Activated T-helper 1 cell treated with Interleukin-2 at 50 U/mL for 16 hours (primary cell): Measurements from ENCODE around the gene GABBR2.

Experiments used
- DNase-seq: peaks from one replicate; pipeline ENCODE4 v3.0.0-alpha.2; 2020; ENCODE audit warnings: low read depth

Gene GABBR2

DNA sequence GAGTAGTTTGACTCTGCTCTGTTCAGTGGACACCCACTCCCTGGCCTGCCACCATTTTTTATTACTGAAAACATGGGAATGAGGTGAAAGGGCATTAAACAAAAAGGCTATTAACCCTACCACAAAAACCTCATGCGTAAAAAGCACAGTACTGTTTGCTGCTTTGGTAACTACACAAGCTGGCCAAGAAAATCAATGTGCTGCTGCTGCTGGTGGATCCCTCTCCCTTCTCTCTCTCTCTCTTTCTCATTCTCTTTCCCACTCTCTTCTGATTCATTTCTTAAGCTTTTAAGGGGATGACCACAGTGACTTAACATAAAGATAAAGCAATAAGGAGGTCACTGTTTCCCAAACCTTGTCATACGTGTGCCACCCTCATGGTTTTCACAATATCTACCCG lies 270.1 kb downstream of the GABBR2 start:
- DNase-seq, result no peak

DNA sequence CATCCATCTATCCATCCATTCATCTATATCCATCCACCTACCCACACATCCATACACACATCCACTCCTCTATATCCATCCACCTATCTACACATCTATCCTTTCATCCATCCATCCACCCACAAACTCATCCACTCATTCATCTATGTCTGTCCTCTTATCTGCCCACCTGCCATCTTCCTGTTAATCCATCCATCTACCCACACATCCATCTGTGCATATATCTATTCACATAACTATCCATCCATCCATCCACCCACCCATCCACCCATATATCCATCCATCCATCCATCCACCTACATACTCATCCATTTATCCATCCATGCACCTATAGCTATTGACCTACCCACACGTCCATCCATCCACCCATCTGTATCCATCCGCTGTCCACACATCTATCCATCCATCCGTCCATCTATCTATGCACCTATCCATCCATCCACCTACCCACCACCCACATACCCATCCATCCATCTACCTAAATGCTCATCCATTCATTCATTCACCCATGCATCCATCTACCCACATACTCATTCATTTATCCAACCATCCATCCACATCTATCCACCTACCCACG lies 271.2 kb downstream of the GABBR2 start:
- DNase-seq, result no peak

DNA sequence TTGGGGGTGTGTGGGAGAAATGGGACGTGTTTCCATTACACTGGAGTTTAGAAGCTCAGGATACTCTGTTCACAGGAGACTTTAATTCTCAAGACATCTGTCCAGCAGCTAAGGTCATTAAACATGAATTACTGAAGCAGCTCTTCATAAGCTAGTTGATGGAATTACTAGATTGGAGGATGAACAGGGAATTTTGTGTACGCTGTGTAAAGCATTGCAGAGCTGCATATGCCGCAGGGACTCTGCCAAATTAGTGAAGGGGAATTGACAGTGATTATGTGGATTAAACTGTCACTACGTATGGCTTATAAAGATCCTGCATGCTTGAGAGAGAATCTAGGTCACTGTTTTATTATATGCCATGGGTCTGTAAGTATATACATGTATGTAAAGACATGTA lies 275.8 kb downstream of the GABBR2 start:
- no peak for DNase-seq

DNA sequence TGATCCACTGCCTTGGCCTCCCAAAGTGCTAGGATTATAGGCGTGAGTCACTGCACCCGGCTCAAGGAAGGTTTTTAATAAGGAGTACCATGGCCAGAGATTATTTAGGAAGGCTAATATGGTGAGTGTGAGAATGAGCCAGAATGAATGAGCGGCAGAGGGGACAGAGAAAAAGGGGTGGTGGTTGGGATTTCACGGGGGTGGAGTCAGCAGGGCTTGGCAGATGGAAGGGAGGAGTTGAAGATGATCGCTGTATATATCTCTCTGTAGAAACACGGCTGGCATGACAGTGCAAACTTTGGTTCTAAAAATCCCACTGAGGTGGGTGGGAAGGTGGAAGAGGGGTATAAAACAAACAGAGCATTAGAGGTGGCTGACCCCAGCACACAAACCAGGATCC lies 276.6 kb downstream of the GABBR2 start:
- no peak for DNase-seq

DNA sequence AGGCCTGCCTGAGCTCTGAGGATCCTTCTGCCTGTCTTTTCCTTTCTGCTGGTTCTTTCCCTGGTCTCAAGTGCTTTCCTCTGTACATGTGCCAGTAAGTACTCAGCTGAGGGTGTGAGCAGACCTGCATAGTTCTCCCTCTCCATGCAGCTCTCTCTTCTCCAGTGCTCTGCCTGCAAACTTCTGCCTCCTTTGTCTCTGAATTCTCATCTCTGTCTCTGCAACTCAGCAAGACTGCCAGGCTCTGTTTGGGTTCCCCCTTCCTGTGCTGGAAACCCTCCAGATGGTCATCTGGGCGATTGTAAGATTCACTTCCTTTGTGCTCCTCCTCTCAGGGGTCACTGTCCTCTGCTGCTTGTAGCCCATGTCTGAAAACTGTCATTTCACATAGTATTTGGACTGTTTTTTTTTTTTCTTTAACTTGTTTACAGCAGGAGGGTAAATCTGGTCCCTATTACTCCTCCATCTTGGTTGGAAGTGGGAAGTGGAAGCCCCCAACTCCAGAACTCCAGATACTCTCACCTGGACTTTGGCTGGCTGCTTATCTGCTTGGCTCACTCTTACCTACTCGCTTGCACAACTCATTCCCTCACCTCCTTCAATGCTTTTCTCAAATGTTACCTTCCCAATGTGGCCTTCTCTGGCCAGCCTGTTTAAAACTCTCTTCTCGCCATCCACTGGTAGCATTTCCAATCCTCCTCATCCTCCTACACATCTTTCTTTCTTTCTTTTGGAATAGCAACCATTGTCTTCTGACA lies 278.0 kb downstream of the GABBR2 start:
- DNase-seq, result no peak

DNA sequence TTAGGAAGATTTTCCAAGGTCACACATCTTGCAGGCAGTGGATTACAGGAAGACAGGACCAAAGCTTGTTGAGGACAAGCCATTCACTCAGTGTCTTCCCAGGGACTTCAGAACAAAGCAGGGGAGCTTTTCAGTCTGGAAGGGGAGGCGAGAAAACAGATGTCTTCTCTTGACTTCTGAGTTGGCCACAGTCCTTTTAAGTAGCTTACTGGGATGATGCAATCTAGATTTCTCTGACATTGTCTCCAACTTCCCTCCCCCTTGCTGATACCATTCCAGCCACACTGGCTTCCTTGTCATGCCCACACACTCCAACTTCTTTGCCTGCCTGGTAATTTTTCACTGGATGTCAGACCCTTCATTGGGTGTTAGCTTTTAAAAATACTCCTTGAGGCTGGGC lies 279.1 kb downstream of the GABBR2 start:
- no peak for DNase-seq

DNA sequence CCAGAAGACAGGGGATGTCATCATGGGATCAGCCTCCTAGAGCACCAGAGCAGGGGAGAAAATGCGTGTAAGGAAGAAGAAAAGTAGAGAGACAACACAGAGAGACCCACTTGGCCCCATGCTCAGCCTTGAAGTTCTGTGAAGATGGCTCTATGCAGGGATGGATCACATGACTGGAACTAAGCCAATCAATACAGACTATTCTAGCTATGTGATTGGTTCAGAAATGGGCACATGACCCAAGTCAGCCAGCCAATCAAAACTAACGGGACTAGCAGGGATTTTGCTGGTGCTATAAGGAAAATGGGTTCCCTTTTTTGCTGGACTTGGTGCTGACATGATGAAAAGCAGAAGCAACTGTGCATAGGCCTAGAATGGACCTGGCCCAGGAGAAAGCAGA lies 280.3 kb downstream of the GABBR2 start:
- DNase-seq, result no peak

DNA sequence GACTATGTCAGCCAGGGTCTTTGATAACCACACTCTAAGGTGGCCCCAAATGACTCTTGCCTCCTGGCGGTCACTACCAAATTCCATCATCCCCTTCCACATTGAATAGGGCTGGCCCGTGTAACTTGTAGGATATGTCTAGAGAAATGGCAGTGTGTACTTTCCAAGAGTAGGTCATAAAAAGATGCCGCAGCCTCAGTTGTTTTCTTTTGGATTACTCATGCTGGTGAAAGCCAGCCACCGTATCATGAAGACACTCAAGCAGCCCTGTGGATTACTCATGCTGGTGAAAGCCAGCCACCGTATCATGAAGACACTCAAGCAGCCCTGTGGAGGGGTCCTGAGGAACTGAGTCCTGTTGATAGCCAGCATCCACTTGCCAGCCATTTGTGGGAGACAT lies 281.2 kb downstream of the GABBR2 start:
- no peak for DNase-seq

DNA sequence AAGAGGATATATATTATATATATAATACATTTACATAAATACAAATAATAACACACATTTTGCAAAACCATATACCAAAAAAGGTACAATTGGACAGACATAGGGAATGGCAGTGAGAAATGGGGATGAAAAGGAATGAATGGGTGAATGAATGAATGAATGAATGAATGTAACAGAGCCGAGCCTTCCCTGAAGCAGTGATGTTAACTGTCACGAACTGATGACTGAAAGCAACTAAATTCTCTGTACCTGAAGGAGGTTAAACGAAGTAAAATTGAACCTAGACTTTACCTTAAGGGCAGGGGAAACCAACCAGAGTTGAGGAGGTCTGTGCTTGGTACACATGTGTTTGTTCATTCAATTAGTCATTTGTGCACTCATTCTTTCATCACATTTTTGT lies 283.7 kb downstream of the GABBR2 start:
- no peak for DNase-seq

DNA sequence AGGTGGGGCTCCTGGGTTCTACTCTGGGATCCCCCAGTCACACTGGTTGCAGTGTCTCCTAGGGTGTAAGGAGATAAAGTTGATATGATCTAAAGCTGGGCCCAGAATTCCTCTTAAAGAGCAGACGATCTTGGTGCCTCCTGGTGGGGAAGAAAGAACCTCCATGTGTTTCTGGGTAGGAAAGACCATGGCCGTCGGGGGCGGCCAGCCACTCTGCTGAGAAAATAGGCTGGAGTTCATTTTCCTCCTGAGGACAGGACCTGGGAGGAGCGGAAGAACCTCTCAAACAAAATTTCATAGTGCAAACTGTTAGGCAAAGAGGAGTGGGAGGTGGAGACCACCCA lies 289.5 kb downstream of the GABBR2 start:
- DNase-seq, result no peak

DNA sequence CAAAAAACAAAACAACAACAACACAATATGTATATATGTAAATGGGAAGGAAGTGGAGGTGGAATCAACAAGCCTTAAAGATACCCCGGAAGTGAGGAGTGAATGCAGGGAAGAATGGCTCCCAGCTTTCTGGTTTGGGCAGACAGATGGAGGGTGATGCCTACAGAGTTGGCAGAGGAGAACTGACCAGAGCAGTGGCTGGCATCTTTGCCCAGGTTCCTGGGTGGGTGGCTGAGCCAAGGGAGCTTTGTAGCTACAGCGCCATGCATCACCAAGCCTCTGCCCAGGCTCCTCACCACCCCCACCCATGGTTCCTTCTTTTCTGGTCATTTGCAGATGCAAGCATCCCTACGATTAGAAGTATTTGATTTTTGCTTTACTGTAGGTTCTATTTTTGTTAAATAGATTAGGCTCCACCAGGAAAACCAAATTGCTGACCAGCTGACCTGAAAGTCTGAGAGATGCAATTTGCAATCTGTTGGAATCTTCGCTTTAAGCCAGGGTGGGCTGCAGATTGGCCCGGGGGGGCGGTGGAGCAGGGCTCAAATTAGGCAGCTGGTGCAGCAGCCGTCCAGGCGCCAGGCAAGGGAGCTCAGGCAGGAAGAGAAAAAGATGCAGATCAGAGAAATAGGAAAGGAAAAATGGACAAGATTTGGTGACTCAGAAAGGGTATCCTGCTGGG lies 290.0 kb downstream of the GABBR2 start:
- no peak for DNase-seq

DNA sequence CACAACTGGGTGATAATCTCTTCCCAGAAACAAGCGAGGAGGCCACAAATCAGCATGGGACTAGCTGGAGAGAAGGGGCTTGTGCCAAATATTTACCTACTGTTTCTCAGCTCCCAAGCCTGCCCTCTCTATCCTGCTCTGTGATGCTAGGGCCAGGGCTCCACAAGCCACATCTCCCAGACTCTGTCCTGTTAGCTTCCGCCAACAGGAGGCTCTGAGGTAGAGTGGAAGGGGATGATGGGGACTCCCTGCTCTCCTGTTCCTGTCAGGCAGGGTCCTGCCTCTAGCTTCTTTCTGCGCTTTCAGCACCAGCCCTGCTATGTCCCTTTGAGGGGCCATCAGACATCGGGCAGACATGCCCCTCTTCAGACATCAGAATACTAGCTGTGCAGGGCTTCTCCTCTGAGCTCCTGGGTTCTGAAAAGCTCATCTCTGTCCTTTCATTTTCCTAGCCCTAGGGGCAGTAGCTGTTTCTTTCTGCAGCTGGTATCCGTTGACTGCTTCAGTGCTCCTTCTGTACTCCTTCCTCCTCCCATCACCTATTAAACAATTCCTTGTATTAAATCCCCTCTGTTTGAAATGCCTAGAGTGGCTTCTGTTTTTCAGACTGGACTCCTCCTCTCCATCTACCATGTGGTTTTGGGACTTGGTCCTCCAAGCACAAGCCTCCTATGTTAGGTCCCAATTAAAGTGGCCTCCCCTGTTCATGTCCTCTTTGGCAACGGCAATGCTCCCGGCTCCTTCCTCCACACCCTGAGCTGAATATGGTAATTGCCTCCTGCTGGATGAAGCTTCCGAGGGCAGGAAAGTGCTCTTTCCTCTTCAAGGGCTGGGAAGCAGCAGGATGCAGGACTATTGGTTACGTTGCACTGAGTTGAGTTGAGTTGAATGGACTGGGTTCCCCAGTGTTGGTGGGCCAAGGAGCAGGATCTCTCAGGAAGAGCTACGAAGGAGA lies 292.2 kb downstream of the GABBR2 start:
- no peak for DNase-seq

DNA sequence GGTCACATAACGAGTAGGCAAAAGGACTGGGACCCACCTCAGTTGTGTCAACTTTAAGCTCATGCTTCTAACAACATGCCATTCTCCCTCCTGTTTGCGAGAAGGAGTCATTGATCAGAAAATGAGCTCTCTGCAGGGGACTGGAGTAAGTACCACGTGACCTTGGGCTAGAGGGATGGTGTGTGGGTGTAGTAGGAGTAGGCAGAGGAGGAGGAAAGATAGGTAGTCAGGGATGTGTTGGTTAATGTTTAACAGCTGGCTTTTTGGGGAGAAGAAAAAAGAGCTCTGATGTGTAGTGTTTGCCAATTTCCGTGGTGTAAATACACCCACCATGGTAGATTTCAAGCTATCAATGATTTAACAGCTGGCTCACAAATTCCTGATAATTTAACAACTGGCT lies 293.0 kb downstream of the GABBR2 start:
- DNase-seq, result no peak

DNA sequence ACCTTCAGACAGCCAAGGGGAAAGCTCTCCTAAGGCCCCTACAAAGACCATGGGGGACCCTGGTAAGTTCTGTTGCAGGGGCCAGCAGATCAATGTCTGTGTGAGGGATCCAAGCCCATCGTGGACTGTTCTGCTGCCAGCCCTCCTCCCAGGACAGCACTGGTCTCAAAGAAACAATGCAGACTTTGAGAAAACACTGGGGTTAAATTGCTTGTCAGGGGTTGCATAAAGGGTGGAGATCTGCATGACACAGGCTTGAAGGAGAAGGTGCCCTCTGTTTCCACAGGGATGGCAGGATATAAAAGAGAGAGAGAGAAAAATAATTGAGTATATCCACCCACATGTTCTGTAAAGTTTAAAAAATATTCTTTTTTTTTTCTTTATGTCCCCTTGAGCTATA lies 295.7 kb downstream of the GABBR2 start:
- DNase-seq, result no peak

DNA sequence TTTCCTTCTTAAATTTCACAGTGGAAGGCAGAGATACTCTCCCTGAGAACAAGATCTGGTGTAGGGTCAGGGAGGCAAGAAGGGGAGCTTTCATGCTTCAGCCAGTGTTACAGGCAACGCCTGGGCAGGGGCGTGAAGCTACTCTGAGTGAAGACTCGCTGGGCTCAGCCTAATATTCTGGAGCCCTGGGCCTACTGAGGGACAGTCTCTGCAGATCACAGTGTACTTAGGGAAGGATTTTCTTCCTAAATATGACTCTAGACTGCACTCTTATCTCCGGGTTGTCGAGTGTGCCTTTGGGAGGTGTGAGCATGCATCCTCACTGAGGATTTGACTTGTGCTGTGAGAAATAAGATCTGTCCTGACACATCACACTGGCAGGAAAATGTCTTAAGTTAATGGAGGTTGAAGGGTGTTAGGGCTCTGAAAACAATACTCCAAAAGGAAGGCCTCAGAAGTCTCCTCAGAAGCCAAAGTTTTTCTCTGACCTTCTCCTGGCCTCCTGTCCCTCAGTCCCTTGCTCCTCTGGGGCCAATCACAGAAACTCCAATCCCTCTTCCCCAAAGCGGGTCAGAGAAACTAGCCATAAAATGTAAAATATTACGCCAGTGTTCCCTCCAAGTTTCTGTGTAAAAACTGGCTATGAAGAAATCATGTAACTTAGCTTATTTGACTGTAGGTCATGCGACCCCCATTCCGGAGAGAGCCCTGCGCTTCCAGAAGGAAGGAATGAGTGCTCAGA lies 296.5 kb downstream of the GABBR2 start:
- DNase-seq, result no peak

DNA sequence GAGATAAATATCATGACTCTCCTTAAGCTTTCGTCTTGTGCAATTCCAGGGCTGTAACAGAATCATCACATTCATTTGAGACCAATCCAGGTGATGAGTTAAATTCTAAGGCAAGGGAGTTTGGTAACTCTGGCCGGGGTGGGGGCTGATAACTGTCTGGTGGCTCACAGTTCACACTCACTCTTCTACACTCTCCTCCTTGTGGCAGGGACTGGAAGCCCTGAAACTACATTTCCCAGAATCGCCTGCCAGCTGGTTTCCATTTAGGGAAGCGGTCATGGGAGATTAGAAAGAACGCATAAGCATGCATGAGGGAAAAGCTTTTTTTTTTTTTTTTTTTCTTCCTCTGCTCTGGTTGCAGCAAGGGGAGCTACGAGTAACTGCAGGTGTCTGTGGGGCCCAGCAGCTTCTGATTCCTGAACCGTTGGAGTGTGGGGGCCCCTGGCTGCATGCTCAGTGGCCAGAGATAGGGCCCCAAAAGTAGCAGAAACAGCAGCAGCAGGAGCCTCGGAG lies 298.5 kb downstream of the GABBR2 start:
- no peak for DNase-seq

DNA sequence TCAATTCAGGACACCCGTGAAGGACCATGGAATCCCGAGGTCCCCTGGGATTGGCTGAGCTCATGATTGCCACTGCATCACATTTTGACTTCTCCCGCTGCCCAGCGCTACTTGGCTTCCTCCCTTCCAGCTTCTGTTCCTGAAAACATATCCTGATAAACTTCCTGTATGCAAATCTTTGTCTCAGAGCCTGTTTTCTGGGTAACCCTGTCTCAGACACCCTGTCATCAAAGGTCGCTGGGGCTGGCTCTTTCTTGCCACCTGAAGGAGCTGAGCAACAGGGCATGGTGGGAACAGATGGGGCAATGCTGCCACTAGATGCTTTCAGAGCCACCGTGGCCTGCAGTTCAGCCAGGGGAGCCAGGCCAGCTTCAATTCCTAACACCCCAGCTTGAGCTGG lies 299.0 kb downstream of the GABBR2 start:
- DNase-seq, result no peak

DNA sequence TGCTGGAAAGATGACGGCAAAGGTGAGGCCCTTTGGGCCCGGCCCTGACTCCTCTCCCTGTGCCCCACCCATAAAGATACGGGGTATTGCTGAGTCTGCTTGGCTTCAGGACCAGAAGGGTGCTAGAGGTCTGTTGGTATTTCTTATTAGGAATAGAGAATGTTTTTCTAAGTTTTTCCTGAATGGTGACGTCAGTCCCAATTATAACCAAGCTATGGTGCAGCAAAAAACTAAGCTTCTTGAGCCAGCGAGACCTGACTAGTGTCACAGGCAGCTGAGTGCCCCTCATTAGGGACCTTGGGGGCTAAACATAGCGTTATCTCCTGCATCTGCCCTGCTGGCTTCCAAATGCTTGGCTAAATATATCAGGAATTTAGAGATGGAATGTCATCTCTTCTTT lies 302.3 kb downstream of the GABBR2 start:
- DNase-seq, result no peak

DNA sequence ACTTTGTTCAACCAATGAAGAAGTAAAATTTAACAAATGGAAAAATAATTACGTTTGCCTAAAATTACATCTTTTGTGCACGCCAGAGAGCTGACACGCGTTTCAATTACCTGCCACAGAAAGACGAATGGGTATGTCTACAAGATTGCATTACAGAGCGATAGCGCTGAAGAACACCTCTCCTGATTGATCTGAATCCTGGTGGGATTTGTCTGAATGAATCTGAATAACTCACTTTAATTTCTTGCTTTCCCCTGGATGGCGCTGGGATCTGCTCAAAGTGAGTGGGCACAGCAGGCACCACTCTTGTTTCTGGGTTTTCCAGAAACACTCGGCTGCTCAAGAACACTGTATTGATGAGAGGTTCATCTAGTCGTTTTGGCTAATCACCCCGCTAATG lies 304.5 kb downstream of the GABBR2 start:
- DNase-seq, result no peak

DNA sequence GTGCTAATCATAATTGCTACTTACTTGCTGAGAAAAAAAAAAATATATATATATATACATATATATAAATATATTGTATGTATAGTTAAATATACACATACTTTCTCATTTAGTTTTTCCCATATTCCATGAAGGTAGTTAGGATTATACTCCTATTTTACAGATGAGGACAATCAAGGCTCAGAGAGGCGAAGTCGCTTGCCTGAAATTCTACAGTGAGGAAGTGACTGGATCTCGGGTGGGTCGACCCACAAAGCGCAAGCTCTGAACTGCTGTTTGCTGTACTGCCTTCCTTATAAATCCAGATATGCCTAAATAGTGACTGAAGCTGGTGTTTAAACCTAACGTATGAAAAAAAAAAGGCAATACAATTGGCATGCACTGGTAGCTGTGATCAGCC lies 305.0 kb downstream of the GABBR2 start:
- DNase-seq, result no peak

DNA sequence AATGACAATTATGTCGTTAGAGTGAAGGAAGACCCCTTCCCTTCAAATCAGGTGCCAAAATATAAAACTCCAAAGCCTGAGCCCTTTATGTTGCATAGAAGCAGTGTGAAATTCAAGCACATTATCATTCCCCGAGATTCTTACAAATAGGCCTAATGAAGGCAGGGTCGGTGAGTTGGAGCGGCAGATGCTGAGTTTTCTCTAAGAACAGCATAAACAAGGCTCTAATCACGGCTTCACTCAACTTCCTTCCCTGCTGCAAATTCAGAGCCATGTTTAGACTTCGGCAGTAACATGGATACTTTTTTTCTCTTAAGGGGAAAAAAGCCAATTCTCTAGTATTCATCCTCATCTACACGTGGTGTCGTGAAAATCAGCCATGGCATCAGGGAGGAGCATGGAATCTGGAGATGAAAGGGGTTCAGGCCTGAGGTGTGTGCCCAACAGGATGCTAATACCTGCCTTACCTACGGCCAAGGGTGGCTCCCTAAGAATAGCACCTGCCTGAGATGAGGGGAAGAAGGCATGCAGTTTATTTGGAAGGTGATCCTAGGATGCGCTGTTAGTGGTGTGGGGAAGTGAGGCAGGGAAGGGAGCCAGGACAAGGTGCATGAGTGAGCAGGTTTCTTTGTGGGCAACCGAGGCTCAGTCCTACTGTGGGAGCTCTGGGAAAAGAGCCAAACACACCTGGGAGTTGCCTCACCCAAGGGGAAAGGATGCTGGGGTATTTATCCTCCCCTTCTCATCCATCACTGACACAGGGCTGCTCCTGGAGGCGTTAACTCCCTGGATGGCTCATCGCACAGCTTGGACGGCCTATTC lies 306.5 kb downstream of the GABBR2 start:
- no peak for DNase-seq
